DMS114 treated with DMSO at 0.1 percent for 48 hours (cell line): Measurements from ENCODE around the gene SHROOM3.

Experiments used
- DNase-seq: peaks from one replicate; lab custom pipeline; 2025; ENCODE audit not compliant: unreplicated experiment; lab: John Stamatoyannopoulos, UW

Gene SHROOM3

DNA sequence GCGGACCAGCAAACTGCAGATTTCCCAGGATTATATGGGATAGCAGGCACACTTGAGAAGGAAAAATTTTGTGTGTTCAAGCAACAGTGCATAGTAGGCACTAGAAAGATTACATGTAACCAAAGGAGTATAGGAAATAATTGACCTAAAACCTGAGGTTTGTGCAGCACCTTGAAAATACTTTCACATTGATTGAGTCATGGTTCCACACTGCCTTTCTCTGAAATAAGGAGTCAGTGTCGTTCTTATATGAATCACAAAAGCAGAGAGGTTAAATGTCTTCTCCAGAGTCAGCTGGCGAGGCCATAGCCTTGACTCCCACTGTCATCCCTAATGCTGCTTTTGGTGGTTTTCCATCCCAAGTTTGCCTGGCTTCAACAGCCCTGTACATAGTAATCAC lies 324.0 kb downstream of the SHROOM3 start:
- no peak for DNase-seq

DNA sequence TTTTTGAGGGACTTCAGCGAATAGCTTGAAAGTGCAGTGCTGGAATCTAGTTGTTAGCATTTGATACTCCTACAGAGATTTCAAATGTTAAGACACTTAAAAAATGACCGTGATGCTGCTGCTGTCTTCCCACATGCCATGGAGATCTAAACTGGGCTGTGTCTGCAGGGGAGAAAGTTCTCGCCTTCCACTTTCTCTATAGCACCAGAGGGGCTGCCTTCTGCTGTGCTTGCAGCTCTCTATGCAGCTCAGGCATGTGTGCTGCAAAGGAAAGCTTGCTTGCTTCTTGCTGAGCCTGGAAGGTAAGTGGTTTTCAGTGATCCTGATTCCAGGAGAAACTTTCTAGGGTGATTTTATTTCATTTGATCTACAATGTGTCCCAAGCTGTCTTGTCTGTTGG lies 325.2 kb downstream of the SHROOM3 start:
- DNase-seq = no peak

DNA sequence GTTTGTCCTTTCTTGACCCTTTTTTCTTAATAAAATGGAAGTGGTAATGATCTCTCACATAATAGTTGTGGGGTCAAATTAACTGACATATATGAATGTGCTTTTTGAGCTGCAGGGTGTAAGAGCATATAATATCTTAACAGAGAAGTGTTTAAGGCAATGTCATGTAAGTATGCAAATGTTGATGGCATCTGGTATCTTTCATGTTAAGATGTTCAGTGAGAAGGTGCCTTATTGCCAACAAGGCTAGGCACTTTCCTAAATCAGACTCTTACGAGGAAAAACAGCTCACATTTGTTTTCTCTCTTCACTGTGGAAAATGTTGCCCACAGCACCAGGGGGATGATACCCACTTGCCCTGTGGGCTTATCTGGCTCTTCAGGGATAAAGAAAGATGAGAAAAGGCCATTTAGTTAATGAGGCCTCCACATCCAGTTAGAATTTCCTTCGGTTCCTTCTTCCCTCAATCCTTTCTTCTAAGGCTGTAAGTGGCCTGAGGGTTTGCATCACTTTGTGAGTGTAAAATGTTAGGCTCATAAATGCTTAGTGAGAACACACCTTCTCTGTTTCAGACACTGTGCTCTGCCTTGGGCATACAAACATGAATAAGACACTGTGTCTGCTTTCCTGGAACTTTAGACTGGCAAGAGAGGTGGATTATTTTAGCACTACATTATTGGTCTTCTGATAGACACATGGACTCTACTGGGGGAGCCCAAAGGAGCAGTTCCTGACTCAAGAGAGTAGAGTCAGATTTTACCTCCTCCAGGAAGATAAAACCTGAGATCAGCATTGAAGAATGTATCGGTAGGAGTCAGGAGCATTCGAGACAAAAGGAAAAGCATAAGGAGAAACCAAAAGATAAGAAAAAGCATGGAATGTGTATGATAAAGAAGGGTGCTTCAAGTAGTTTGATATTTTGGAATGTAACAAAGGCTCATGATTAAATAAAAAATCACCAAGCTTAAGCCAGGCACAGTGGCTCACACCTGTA lies 327.4 kb downstream of the SHROOM3 start:
- DNase-seq = no peak

DNA sequence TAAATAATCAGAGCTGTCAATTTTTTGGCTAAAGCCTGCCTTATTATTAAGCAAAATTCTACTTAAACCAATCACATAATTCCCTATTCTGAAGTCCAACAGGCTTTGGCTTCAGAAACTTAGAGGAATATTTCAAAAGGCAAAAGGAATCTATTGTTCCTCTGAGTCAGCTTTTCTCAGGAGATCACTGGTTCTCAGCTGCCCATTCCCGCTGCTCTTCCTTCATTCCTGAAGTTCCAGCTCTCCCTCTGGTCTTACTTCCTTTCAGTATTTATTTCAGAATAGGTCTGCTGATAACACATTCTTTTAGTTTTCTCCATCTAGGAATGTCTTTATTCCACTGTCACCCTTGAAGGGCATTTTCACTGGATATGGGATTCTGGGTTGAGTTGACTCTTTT lies 329.2 kb downstream of the SHROOM3 start:
- no peak for DNase-seq

DNA sequence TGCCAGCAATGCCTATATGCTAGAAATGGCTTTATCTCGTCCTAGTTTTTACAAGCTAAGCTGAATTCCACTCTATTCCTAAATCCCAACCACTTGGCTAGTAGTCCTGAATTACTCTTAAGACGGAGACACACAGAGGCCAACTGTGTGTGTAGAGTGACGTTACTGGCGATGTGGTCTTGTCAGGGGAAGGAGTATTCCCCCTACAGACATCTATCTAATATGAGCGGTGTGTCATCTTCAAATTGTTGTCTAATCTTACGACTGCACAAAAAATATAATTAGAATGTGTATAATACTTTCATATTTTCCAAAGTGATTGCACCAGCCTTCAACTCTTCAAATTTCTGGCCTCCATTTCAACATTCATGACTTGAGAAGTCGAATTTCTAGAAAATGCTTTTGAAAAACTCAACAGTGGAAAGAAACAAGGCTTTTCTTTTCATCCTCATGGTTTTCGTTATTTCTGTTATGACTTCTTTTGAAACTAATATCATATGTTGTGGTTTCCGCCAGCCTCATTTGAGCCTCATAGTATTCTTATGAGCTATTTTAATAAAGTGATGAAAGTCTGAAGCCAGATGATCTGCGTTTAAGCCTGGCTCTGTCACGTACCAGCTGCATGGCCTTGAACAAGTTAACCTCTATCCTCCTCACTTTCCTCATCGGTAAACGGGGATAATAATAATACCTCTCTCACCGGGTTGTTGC lies 330.6 kb downstream of the SHROOM3 start:
- no peak for DNase-seq

DNA sequence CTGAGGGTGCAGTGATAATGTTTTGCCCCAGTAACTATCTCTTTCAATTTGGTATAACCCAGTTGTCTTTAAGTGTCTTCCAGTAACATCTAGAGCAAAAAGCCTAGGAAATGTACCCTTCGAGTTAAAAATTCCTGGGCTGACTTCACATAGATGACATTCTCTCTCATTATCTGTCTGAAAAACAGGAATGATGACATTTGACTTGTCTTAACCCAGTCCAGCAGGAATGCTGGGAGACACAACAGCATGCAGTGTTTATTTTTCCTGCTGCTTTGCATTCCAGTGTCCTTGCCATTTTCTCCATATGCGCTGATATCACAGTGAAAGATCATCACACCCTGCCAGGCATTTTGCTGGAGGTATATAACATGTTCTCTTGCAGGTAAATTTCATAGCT lies 333.0 kb downstream of the SHROOM3 start:
- DNase-seq = no peak

DNA sequence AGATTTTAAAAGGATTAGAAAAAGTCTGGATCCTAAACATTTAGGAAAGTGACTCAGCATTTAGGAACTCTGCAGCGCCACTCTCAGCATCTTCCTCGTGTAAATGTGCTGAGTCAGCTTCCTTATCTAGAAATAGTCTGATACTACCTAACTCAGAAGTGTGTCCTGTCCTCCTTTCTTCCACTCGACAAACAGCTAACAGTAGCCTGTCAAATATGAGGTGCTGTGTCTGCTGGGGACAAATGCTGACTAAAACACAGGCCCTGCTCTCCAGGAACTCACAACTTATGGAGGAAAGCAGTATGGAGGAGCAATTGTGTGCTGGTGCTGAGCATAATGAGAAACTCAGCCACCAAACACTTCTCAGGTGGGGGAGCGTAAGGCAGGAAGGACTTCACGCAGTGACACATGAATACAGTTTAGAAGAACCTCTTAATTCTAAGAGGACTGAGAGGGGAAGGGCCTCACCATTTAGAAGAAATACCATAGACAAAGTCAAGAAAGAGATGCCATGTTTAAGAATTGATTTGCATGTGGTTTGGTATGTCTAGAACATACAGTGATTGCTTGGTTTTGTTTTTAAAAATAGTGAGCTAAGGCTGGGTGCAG lies 337.6 kb downstream of the SHROOM3 start:
- no peak for DNase-seq

DNA sequence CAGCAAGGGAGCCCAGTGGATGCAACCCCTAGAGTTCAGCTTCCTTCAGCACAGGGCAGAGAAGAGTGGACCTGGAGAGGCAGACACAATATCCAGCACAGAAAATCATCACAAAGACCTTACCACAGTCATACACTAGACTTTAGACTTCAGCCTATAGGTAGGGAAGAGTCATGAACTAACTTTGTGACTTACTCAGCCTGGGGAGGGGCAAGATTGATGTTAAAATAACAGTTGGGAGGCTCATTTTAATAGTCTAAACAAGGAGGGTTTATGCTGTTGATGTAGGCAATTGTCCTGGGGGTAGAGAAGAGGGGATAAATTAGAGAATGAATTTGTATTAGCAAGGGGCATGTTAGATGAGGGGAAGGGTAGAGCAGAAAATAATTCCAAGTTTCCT lies 338.7 kb downstream of the SHROOM3 start:
- no peak for DNase-seq

DNA sequence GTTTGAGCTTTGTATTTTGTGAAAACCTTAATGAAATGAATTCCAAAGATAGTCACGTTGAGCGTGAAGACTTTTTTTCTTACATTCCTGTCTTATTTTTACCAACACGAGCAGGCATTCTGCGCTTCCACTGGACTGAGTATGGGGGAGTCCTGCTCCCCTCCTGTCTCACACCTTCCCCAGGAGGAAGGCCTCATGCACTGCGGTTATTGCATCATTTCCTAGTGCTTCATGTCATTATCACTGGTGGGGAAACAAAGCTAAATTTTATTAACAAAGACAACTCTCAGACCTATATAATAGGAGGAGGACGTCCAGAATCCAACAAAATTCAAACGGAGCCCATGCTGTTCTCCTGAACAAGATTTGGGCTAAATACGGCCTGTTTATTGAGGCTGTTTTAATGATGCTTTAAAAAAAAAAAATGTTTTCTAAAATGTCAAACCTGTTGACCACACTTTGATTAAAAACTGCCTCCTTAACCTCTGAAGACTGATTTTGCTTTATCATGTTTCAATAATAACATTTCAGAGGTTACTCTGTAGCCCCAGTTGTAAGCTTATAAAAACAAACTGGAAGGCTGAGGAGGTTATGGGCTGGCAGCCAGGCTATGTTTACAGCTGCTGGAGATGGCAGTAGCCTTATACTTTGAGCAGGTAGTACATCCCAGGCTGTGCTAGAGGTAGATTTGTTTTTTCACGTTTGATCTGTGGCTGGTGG lies 344.9 kb downstream of the SHROOM3 start:
- DNase-seq = no peak

DNA sequence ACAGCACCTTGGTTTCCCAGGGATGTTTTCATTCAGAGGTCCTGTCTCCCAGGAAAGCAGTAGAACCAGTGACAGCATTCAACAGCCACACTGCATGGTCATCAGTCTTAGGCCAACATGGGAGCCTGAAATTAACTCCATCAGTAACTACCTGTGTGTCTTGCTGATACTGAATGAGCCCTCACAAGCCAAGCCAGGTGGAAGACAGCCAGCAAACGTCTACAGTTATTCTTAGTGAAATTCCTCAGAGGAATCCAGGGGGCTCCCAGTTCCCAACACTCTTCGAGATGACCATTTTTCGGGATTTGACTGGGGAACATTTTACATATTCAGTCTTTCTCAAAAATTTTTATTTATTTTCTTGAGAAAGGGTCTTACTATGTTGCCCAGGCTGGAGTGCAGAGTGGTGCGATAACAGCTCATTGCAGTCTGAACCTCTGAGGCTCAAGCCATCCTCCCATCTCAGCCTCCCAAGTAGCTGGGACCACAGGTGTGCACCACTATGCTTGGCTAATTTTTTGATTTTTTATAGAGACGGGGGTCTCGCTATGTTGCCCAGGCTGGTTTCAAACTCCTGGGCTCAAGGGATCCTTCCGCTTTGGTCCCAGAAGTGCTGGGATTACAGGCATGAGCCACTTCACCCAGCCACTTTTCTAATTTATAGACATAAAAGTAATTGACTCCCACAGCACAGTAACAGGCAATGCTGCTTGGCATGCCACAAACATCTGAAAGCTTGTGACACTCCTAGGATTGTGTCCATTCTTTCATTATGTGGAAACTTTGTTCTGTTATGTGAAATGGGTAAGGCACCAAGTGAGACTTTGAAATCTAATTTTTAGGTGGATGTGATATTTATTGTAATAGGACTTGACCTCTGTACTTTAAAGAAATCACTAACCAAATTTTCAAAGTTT lies 346.0 kb downstream of the SHROOM3 start:
- no peak for DNase-seq

DNA sequence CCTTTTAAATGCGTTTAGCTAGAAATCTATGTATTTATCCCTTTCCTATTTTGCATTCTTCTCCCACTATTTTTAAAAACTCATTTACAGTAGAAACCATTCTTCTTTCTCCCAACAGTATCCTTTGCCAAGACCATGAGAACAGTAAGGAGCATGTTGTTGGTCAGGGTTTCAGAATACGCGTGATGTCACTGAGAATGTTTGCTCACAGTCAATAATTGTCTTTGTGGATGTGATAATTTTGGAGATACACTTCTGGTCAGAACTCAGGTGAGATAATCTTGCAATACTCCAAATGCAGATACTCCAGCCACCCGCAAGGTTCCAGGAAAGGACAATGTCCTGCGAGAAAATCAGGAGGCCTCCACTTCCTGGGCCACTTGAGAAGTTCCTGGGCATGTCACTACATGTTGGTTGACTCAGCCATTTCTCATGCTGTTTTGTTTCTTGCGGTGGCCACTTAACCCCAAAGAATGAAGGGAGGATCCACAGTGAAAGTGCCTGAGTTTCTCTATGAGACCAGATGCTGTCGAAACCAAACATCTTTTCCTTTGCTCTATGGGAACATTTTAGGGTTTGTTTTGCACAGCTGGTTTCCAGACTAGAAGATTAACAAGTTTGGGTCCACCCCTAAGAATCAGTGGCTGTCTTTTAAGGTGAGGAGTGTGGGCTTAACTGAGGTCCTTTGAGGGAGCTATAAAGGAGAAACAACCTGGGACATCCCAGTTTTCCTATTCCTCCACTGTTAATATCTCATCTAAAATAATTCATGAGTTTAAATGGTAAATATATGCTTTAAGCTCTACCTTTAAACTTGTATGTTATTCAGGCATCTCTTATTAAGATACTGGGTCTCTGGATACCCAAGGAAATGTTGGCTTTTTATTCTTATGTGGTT lies 346.9 kb downstream of the SHROOM3 start:
- DNase-seq = no peak

DNA sequence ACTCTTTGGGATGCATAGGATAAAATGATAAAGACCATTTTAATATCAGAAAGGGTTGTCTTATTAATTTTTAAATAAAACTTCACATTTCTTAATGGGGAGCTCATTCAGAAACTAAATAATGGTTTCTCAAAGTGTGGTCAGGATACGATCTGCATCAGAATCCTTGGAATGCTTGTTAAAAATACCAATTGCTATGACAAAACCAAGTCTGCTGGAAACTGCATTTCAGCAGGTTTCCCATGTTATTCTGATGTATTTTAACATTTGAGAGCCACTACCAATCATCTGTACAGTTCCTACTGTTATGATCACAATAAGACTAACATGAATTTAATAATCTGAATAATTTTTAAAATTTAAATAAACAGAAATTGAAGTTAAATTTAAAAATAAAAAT lies 347.8 kb downstream of the SHROOM3 start:
- no peak for DNase-seq

DNA sequence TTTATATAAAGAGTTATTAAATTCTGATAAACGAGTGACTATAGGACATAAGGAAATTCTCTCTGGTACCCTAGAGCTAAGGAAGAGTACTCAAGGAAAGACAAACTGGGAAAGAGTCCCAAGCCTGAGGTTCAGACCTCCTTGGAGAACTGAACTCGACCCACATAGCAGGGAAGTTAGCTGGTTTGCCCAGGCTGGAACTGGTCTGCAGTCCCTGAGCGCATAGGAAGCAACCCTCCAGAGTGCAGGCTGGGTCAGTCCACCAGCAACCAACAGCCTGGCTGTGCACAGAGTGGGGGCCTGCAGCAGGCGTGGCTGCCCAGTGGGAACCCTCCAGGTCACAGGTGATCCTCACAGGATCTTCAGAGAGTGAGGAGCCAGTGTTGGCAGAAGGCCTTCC lies 348.8 kb downstream of the SHROOM3 start:
- no peak for DNase-seq

DNA sequence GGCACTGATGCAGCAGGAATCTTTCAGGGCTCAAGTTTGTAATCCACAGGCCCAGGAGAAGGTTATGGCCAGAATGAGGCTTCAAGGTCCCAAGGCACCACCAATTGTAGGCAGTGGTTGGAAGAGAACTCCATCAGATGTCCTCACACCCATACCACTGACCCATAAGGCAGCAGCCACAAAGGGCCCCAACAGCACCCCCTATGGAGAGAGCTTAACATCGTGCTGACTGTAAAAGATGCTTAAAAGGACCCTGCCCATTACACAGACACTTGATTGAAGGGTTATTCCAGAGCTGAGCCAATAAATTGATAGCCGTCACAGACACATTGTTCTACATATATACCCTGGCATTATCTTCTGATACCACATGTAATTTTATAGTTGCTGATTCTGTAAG lies 349.2 kb downstream of the SHROOM3 start:
- DNase-seq = no peak

DNA sequence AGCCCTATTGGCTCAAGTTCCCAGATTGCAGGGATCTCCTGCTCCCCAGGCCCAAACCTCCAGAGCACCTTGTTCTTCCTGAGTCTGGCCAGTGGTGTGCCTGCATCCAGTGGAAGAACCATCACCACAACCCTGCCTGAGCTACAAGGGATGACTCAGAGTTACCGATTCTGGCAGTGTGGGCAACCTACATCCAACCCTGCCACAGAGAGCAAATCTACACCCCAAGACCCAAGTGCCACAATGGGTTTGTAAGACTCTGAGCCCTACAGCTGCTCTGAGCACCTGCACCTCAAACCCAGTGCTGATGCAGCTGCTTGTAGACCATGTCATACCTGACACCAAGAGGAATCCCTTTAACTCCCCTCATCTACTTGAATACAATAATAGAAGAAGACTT lies 352.9 kb downstream of the SHROOM3 start:
- DNase-seq = no peak

DNA sequence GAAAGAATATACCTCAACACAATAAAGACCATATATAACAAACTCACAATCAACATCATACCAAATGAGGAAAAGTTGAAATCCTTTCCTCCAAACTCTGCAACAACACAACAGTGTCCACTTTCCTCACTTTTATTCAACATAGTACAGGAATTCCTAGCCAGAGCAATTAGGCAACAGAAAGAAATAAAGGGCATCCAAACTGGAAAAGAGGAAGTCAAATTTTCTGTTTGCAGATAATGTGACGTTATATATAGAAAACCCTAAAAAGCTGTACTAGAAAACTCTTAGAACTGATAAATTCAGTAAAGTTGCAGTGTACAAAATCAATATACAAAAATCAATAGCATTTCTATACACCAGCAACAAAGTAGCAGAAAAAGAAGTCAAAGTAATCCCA lies 355.3 kb downstream of the SHROOM3 start:
- no peak for DNase-seq

DNA sequence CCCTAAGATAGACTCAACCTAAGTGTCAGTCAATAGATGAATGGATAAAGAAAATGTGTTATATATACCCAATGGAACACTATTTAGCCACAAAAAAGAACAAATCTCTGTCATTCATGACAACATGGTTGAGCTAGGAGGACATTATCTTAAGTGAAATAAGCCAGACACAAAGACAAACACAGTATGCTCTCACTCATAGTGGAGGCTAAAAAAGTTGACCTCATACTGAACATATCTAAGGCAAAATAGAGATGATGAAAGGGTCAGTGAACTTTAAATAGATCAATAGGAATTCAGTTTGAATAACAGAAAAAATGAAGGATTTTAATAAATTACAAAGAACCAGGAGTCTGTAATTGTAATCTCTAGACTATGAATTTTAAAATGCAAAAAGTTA lies 356.4 kb downstream of the SHROOM3 start:
- no peak for DNase-seq

DNA sequence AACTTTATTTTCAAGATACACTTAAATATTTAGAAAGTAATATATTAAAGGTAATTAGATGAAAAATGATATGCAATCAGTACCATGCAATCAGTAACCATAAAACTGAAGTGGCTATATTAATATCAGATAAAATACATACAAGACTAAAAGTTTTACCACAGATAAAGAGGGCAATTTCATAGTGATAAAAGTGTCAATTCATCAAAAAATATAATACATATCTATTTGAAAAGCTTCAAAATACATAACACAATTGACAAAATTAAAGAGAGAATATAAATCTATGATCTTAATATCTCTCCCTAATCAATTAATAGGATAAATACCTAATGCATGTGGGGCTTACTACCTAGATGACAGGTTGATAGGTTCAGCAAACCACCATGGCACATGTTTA lies 357.4 kb downstream of the SHROOM3 start:
- no peak for DNase-seq

DNA sequence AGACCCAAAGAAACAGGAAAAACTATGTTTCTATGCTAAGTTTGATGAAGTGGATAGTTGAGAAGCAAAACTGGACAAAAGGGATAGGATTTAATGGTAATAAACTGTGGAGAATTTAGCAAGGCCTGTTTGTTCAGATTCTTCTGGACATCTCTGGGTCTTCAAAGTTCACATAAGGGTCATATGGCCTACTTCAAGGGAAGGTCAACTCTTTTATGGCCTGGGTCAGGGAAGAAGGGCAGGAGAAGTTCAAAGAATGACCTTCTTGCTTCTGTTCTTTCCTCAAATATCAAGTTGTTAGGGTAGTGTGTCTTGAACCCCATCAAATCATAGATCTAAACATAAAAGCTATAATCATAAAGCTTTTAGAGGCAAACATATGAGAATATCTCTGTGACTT lies 360.2 kb downstream of the SHROOM3 start:
- no peak for DNase-seq
